Myocyte (in vitro differentiated cells): ENCODE measurements around the gene ADAMTS17. TPM values are rescaled to one million over a fixed set of nuclear protein-coding genes. Genes with fewer than 3 reads are reported as not detected.
A peak's percentile ranks its signal among the peaks of the same experiment; 100 is the strongest.

Source experiments
- DNase-seq: peaks from one replicate; pipeline ENCODE4 v3.0.0-alpha.2; 2012; ENCODE audit warnings: low read depth
- total RNA-seq: library from RNA; depleted of rRNA; stranded (reverse); fragments of >200 nt; gene quantifications from 2 replicates; pipeline ENCODE4 v1.2.3, GENCODE V29; 2014

Gene ADAMTS17
- total RNA-seq, 1 donor from 2014 or later = 0.43 TPM

DNA sequence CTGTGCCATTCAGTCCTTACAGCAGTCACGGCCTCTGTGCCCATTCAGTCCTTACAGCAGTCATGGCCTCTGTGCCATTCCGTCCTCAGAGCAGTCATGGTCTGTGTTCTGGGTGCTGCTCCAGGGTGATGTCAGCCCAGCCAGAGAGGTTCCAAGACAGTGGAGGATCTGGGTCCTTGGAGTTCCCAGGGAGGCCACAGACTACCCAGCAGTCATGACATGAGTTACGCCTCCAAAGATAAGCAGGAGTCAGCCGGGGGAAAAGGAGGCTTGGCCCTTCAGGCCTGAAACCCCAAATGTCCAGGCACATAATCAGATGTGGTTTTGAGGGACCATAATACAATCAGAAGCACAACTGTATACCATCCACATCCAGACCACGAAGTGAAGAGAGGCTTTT is 115.7 kb downstream of the ADAMTS17 start:
- DNase-seq = no peak

- no peak for DNase-seq
Measured at GRCh38 chr15:100224206-100225185, 117.3 kb downstream of the ADAMTS17 start.

GRCh38 chr15:100222349-100222715 is 119.4 kb downstream of the ADAMTS17 start:
- no peak for DNase-seq

- peak; percentile 3 for DNase-seq
Measured at GRCh38 chr15:100221471-100222348, 120.1 kb downstream of the ADAMTS17 start.

DNA sequence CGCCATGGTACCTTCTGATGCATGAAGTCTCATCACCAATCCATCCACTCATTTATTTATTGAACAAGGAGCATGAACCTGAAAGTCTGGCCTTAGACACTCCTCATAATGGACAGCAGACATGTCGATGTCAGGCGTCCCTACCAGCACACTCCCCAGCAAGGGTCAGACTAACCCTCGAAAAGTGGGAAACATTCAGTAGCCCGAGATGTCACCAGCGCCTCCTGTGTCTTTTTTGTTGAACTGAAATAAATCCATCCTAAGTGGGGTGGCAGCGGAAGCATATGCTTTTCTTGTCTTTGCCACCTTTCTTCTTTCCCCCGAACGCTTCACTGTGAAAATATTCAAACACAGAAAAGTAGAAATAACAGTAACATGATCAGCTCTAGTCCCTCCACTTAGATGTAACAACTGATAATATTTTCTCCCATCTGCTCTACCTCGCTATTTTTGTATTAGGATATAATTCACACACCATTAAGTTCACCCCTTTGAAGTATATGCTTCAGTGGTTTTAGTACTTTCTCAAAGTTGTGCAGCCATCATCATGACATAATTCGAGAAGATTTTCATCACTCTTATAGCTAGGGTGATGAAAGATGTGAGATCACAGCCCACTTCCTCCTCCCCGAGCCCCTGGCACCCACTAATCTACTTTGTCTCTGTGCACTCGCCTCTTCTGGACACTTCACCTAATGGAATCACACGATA is 121.6 kb downstream of the ADAMTS17 start:
- DNase-seq = no peak

- no peak for DNase-seq
Measured at GRCh38 chr15:100218434-100218833, 123.3 kb downstream of the ADAMTS17 start.

DNA sequence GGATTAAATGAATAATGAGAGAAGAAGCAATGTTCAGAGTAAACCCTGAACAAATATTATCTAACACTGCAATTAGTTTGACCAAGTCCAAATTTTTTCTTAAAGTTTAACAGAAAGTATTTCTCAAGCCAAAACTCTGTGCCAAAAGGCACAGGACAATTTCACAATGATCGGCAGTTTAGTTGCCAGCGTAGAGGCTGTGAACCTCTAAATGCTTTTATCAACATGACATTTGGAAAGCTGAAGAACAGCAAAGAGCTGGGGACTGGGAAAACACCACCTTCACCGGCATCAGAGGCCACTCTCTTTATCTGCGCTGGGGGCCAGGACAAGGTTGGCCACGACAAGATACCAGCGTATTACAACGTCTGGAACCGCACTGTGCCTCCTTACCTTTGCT is 125.6 kb downstream of the ADAMTS17 start:
- DNase-seq = no peak

GRCh38 chr15:100215843-100216169 is 126.0 kb downstream of the ADAMTS17 start:
- no peak for DNase-seq

DNA sequence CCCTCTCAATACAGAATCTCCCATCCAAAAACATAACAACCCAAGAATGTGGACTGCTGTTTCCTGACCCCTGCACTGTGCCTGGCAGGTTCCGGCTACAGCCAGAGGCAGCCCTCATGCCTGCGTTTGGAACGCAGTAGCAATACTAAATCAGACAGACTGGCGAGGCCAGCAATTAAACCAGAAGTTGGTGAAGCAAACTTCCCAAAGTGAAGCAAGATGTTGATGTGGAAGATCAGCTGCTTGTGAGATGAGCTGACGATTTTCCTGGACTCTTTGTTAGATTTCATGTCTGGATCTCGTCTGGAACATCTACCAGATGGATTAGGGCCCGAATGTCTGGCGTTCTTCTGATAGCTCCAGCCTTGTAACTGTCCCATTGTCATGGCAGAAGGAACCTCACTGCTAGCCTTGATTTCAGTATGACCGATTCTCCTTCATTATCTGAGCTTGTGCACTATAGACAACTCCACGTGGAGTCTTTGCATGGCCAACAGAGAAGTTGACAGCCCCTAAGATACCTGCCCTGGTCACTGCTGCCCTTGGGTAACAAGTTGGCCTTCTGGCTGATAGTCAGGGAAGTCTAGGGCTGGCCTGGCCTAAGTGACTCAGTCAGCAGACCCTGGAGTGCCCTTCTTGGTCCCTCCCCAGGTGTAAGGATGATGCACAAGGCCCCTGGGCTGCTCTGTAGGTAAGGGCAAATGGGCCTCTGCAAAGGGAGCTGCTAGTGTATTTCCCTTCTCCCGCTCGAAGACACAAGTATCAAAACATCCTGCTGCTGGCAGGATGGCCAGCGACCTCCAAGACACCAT is 126.5 kb downstream of the ADAMTS17 start:
- DNase-seq = no peak

GRCh38 chr15:100211855-100212850 is 129.6 kb downstream of the ADAMTS17 start:
- DNase-seq = no peak

- no peak for DNase-seq
Measured at GRCh38 chr15:100210338-100210737, 131.4 kb downstream of the ADAMTS17 start.

DNA sequence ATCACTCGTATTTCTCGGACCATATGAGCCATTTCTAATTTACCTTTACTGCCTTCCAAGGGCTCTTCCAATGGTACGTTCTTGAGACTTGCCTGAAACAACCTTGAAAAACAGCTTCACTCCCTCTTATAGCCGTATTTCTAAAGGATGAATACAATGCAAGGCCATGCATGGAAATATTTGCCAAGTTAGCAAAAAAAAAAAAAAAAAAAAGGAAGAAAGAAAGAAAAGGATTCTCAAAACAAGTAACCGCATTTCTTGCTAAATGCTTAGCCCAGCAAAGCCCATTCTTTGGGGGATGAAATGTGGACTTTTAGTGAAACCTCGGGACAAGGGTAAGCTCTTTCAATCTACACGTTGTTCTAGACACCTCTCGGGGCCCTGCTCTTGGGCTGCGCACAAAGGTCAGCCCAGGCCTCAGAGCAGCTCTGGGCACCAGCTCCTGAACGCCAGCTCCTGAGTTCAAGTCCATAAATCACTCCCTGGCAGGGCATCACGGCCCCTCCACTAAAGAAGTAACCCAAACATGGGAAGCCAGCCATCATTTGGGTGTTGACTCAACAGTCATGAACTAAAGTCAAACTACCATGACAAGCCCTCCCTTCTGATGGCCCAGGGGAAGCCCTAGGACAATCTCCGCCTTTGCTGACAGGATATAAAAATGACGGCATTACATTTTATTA is 132.7 kb downstream of the ADAMTS17 start:
- DNase-seq = no peak

DNA sequence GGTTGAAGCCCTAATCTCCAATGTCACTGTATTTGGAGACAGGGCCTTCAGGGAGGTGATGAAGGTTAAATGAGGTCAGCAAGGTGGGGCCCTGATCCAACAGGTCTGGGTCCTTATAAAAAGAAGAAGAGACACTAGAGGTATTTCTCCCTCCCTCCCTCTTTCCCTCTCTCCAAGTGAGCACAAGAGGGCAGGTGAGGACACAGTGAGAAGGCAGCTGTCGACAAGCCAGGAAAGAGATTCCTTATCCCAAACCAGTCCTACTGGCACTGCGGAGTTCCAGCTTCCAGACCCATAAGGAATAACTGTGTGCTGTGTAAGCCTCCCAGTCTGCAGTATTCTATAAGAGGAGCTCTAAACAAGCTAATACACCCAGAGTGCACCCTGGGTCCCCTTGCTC is 134.7 kb downstream of the ADAMTS17 start:
- no peak for DNase-seq

DNA sequence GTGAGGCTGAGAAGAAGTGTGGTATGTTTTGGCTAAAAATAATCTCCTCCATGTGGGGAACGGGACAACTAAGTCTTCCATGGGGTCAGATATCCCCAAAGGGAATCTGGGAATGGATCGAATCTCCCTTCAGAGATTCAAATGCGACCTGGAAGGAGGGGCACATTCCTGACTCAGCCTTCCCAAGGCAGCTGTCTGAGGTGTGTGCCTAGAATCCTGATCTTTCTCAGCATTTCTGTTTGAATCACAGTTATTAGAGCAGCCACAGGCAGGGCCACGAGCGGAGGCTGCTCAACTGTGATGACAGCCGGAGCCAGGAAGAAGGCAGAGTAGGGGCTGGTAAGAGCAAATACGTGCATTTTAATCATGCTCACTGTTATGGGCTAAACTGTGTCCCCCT is 135.1 kb downstream of the ADAMTS17 start:
- DNase-seq = no peak

DNA sequence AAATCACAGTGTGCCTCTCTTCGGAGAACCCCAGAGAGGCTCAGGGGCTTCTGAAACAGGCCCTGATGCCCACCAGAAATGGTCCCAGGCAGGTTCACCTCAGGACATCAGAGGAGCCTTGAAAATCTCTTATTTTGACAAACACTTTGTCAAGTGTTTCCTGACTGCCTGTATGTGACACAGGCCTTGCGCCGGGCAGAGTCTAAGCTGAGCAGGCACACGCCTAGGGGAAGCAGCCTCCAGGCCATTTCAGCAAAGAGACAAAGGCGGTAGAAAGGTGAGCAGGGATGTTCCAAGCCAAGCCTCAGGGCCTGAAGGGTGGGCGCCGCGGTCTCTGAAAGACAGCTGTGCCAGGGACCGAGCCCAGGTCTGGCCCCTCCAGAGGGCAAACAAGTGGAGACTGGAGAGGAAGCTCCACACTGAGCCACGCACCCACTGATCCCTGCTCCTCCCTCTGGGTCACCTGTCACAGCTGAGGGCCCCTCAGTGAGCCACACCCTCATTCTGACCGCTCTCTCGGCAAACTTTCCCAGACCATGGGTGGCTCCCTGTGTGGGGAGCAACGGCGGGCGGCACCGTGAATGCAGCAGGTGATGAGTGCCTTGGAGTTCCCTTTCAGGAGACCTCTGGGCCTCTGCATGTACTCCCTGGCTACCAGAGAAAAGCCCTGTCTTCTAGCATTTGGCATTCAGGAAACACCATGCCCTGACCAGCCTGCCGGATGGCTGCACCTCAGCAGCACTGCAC is 136.1 kb downstream of the ADAMTS17 start:
- no peak for DNase-seq

- DNase-seq = no peak
Measured at GRCh38 chr15:100204771-100205170, 137.0 kb downstream of the ADAMTS17 start.

GRCh38 chr15:100204211-100204610 is 137.6 kb downstream of the ADAMTS17 start:
- DNase-seq = no peak

DNA sequence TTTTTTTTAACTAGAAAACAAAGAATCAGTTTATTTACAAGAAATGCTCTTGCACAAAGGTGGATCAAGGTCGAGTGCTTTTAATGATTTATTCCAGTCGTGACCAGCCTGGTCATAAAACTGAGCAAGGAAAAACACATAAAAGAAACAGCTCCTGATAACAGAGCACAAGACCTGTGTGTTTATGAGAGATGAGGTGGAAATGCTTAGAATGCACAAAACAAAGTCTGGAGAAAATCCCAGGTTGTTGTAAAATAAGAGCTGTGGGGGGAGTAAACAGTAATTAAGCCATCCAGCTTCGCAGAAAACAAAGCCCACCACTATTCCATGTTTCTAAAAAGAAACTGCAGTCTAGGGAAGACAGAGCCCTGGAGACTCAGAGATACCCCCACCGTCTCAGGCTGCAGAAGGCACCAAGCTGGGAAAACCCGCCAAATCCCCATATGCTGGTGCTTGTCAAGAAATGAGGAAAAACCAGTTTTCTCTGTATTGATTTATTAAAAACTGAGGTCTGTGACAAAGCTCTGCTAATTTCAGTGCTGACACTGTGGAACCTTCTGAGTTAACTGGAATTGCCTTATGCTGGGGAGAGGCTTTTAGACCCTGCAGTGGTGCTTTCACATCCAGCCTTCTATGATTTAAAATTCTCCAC is 139.3 kb downstream of the ADAMTS17 start:
- DNase-seq = no peak
